K562 (cell line): ENCODE results near the gene GNG14.

ENCODE experiments used
- RAD51 ChIP-seq: fragments of 450-650 bp; IDR thresholded peaks from 2 replicates; pipeline ENCODE4 v1.7.1; 2016; ENCODE audit warnings: low read depth, mild to moderate bottlenecking, borderline replicate concordance
- ZNF668 ChIP-seq: fragments of 250-450 bp; sonication (Bioruptor Pico); IDR thresholded peaks from 2 replicates; pipeline ENCODE4 v1.8.0; 2022; ENCODE audit warnings: mild to moderate bottlenecking, inconsistent platforms

GRCh38 chr19:12723381-12723640 is 35.5 kb downstream of the GNG14 start:
- no peak for TF ChIP-seq RAD51
- no peak for TF ChIP-seq ZNF668 (CRISPR knock-in tag)
